Measurements from ENCODE around the gene KNTC1. TPM values are rescaled to one million over a fixed set of nuclear protein-coding genes. Genes with fewer than 3 reads are reported as not detected.
A peak's percentile ranks its signal among the peaks of the same experiment; 100 is the strongest.

KNTC1 gene
- total RNA-seq, 1 experiment from 2014 or later = 71.3 TPM

- H3K23me2 ChIP-seq (ENCODE audit: insufficient read length, low read depth, low read length, poor library complexity, severe bottlenecking) = no peaks in the 10 kb centered on the region
Observed at GRCh38 chr12:122519418-122519817, 7.6 kb upstream of the KNTC1 start.

More at GRCh38 chr12:122519418-122519817, 7.6 kb upstream of the KNTC1 start:
- H3K36me3 Mint-ChIP-seq (ENCODE audit: insufficient read depth in 1 of 3, low read depth in 3 of 3) = peaks cover 73 to 93% (median 90%) of the 10 kb centered on the region in 3 experiments
- no peak for TF ChIP-seq CTCF (conservative IDR thresholded peaks at IDR 0.05)
- Histone ChIP-seq H4K20me1 (ENCODE audit: control insufficient read depth, insufficient read depth, insufficient read length) (no peaks in the 10 kb centered on the region), H3K27me3 (ENCODE audit: insufficient read depth, low read length) (no peaks in the 10 kb centered on the region), H3K79me2 (ENCODE audit: insufficient read depth, low read length) (peaks cover 23% of the 10 kb centered on the region), H3T11ph (ENCODE audit: low read length) (no peak overlapping the region), H4K91ac (ENCODE audit: insufficient read length, low read depth, low read length) (no peak overlapping the region), H2AK5ac (ENCODE audit: insufficient read length, low read length) (no peak overlapping the region), H3K79me1 (ENCODE audit: insufficient read depth, low read depth, low read length, poor library complexity, severe bottlenecking) (peaks cover 11% of the 10 kb centered on the region), H2AFZ (ENCODE audit: low read length) (no peak overlapping the region), H2BK12ac (ENCODE audit: insufficient read length, low read depth, low read length) (no peak overlapping the region), H3K18ac (ENCODE audit: insufficient read length, low read depth, low read length) (no peak overlapping the region), H2BK15ac (ENCODE audit: low read depth, low read length) (no peak overlapping the region), H3K4ac (ENCODE audit: low read depth, low read length) (no peak overlapping the region), H3K4me2 (ENCODE audit: insufficient read depth, insufficient read length, low read length) (no peak overlapping the region), H3K56ac (ENCODE audit: insufficient read length, low read depth, low read length) (no peak overlapping the region), H3K27ac (ENCODE audit: insufficient read length, low read depth, low read length) (no peak overlapping the region), H2BK5ac (ENCODE audit: insufficient read length, low read length) (no peak overlapping the region), H3K9me3 (ENCODE audit: control insufficient read depth, low read depth, low read length) (no peaks in the 10 kb centered on the region), H3K9ac (ENCODE audit: extremely low read depth, insufficient read length, low read length) (no peak overlapping the region), H3K14ac (ENCODE audit: insufficient read depth, low read length) (no peak overlapping the region), H3K4me1 (ENCODE audit: insufficient read depth, low read length) (no peaks in the 10 kb centered on the region), H4K5ac (ENCODE audit: insufficient read length, low read depth, low read length) (no peak overlapping the region), H2BK20ac (ENCODE audit: low read depth, low read length, poor library complexity, severe bottlenecking) (no peak overlapping the region), H3K23ac (ENCODE audit: insufficient read length, low read depth, low read length) (no peak overlapping the region), H4K8ac (replicated peaks; ENCODE audit: insufficient read length, low read depth, low read length) (no peak overlapping the region), H2BK120ac (ENCODE audit: low read depth, low read length, poor library complexity, severe bottlenecking) (no peak overlapping the region)
- peak overlapping the region in 1 of 3 experiments; percentile 33; a peak in 2 of 7 replicates for H3K27ac Mint-ChIP-seq
- no peak for DNase-seq
- no CpG with 5 or more reads among the region's 1 CpG for WGBS (ENCODE audit: extremely low coverage, insufficient read length, low lambda C conversion rate)
- no peak overlapping the region for H3K4me3 Mint-ChIP-seq
- peaks cover 12 to 13% of the 10 kb centered on the region in 2 experiments for H3K4me1 Mint-ChIP-seq
- no peaks in the 10 kb centered on the region; the same call in 1 of the 2 replicates for H3K27me3 Mint-ChIP-seq (ENCODE audit: low read depth)
- H3K9me3 Mint-ChIP-seq = no peaks in the 10 kb centered on the region

All from H9 (cell line).